Measurements from ENCODE around the gene FARP1.

The FARP1 gene

GRCh38 chr13:98142380-98143156, at the start of gene FARP1:
Gene FARP1, plus strand, starts transcription at chr13:98143094. Its CDS starts 70,149 bp downstream, at chr13:98213243.
- DNase-seq (ENCODE audit: low spot score), result peak; percentile 59

- DNase-seq (ENCODE audit: low spot score), result no peak
These were observed 48.1 kb upstream of the FARP1 start for GRCh38 chr13:98094678-98095266.

GRCh38 chr13:98096059-98096458, 46.8 kb upstream of the FARP1 start:
- no peak for DNase-seq (ENCODE audit: low spot score)

GRCh38 chr13:98097749-98098148, 45.1 kb upstream of the FARP1 start:
- no peak for DNase-seq (ENCODE audit: low spot score)

- DNase-seq (ENCODE audit: low spot score), result peak; percentile 21
These were observed 44.4 kb upstream of the FARP1 start for GRCh38 chr13:98098516-98098915.

GRCh38 chr13:98099627-98100026, 43.3 kb upstream of the FARP1 start:
- no peak for DNase-seq (ENCODE audit: low spot score)

- DNase-seq (ENCODE audit: low spot score), result no peak
These were observed 42.4 kb upstream of the FARP1 start for GRCh38 chr13:98100481-98100880.

GRCh38 chr13:98103531-98103930, 39.4 kb upstream of the FARP1 start:
- no peak for DNase-seq (ENCODE audit: low spot score)

- DNase-seq (ENCODE audit: low spot score), result peak; percentile 16
These were observed 38.7 kb upstream of the FARP1 start for GRCh38 chr13:98103942-98104880.

- DNase-seq (ENCODE audit: low spot score), result no peak
These were observed 37.0 kb upstream of the FARP1 start for GRCh38 chr13:98105929-98106336.

- DNase-seq (ENCODE audit: low spot score), result no peak
These were observed 34.6 kb upstream of the FARP1 start for GRCh38 chr13:98108341-98108740.

GRCh38 chr13:98109226-98109853, 33.6 kb upstream of the FARP1 start:
- DNase-seq (ENCODE audit: low spot score), result no peak

- DNase-seq (ENCODE audit: low spot score), result no peak
These were observed 32.1 kb upstream of the FARP1 start for GRCh38 chr13:98110749-98111148.

- no peak for DNase-seq (ENCODE audit: low spot score)
These were observed 31.5 kb upstream of the FARP1 start for GRCh38 chr13:98111168-98112098.

GRCh38 chr13:98112456-98112855, 30.4 kb upstream of the FARP1 start:
- DNase-seq (ENCODE audit: low spot score), result no peak

GRCh38 chr13:98118865-98119264, 24.0 kb upstream of the FARP1 start:
- DNase-seq (ENCODE audit: low spot score), result no peak

GRCh38 chr13:98123176-98123575, 19.7 kb upstream of the FARP1 start:
- DNase-seq (ENCODE audit: low spot score), result no peak

GRCh38 chr13:98129059-98129746, 13.7 kb upstream of the FARP1 start:
- no peak for DNase-seq (ENCODE audit: low spot score)

- no peak for DNase-seq (ENCODE audit: low spot score)
These were observed 8.9 kb upstream of the FARP1 start for GRCh38 chr13:98133946-98134345.

GRCh38 chr13:98134901-98135300, 8.0 kb upstream of the FARP1 start:
- no peak for DNase-seq (ENCODE audit: low spot score)
